ENCODE measurements around the gene ADRM1. TPM values are rescaled to one million over a fixed set of nuclear protein-coding genes. Genes with fewer than 3 reads are reported as not detected.

The ADRM1 gene
- total RNA-seq, 2 experiments from 2014 or later, result 87.0 to 128 TPM

- peaks cover 66% of the 10 kb centered on the region for H3K36me3 ChIP-seq (ENCODE audit: insufficient read depth, low read length)
- POLR2A ChIA-PET, result no interaction called here
- intact Hi-C loops (cut with micrococcal nuclease; ENCODE audit: unreplicated experiment), result no loop called here
- no peak overlapping the region for H2AFZ ChIP-seq (ENCODE audit: low read length)
- no peak overlapping the region for H3K4me3 ChIP-seq (ENCODE audit: low read depth, low read length, poor library complexity, severe bottlenecking)
- no peak for DNase-seq (ENCODE audit: low spot score)
- H3K9me2 ChIP-seq (ENCODE audit: insufficient read depth, low read length), result no peaks in the 10 kb centered on the region
- H4K20me1 ChIP-seq (ENCODE audit: insufficient read depth, low read length), result no peaks in the 10 kb centered on the region
- no TSS peak for BruUV-seq (replicated peaks)
- no peaks in the 10 kb centered on the region for H3K9me3 ChIP-seq (ENCODE audit: low read length)
- peaks cover 12% of the 10 kb centered on the region for H3K4me1 ChIP-seq (ENCODE audit: insufficient read depth, low read length, poor library complexity, severe bottlenecking)
- no peak overlapping the region for H3K27ac ChIP-seq (ENCODE audit: low read depth, low read length, poor library complexity, severe bottlenecking)
- no peak for TF ChIP-seq EZH2phosphoT487 (IDR thresholded peaks at IDR 0.05; ENCODE audit: borderline replicate concordance, low read depth, low read length)
- TF ChIP-seq CTCF (conservative IDR thresholded peaks at IDR 0.05; ENCODE audit: low read length), result no peak
- H3K4me2 ChIP-seq (ENCODE audit: low read length), result no peak overlapping the region
- no peaks in the 10 kb centered on the region for H3K79me2 ChIP-seq (ENCODE audit: insufficient read depth, low read depth, low read length)
- CTCF ChIA-PET (ENCODE audit: unreplicated experiment), result no interaction called here
These were observed 23.8 kb downstream of the ADRM1 start for GRCh38 chr20:62326559-62326958.

GRCh38 chr20:62326959-62327725 lies 24.3 kb downstream of the ADRM1 start:
- peaks cover 7% of the 10 kb centered on the region for H3K4me1 ChIP-seq (ENCODE audit: insufficient read depth, low read length, poor library complexity, severe bottlenecking)
- H4K20me1 ChIP-seq (ENCODE audit: insufficient read depth, low read length), result no peaks in the 10 kb centered on the region
- H3K36me3 ChIP-seq (ENCODE audit: insufficient read depth, low read length), result peaks cover 63% of the 10 kb centered on the region
- no peak overlapping the region for H3K4me2 ChIP-seq (ENCODE audit: low read length)
- no peak overlapping the region for H3K27ac ChIP-seq (ENCODE audit: low read depth, low read length, poor library complexity, severe bottlenecking)
- no peaks in the 10 kb centered on the region for H3K79me2 ChIP-seq (ENCODE audit: insufficient read depth, low read depth, low read length)
- ChIA-PET POLR2A (no interaction called here), CTCF (ENCODE audit: unreplicated experiment) (no interaction called here)
- TF ChIP-seq CTCF (conservative IDR thresholded peaks at IDR 0.05; ENCODE audit: low read length), result no peak
- no peak for TF ChIP-seq EZH2phosphoT487 (IDR thresholded peaks at IDR 0.05; ENCODE audit: borderline replicate concordance, low read depth, low read length)
- H3K9me3 ChIP-seq (ENCODE audit: low read length), result no peaks in the 10 kb centered on the region
- no peaks in the 10 kb centered on the region for H3K9me2 ChIP-seq (ENCODE audit: insufficient read depth, low read length)
- intact Hi-C loops (cut with micrococcal nuclease; ENCODE audit: unreplicated experiment), result no loop called here
- no peak overlapping the region for H2AFZ ChIP-seq (ENCODE audit: low read length)
- BruUV-seq (replicated peaks), result no TSS peak
- H3K4me3 ChIP-seq (ENCODE audit: low read depth, low read length, poor library complexity, severe bottlenecking), result no peak overlapping the region
- no peak for DNase-seq (ENCODE audit: low spot score)

GRCh38 chr20:62327726-62328495 lies 25.1 kb downstream of the ADRM1 start:
- no peaks in the 10 kb centered on the region for H3K9me3 ChIP-seq (ENCODE audit: low read length)
- no peaks in the 10 kb centered on the region for H4K20me1 ChIP-seq (ENCODE audit: insufficient read depth, low read length)
- no peaks in the 10 kb centered on the region for H3K79me2 ChIP-seq (ENCODE audit: insufficient read depth, low read depth, low read length)
- no peak overlapping the region for H3K4me3 ChIP-seq (ENCODE audit: low read depth, low read length, poor library complexity, severe bottlenecking)
- no peak for DNase-seq (ENCODE audit: low spot score)
- H3K27ac ChIP-seq (ENCODE audit: low read depth, low read length, poor library complexity, severe bottlenecking), result no peak overlapping the region
- no peak overlapping the region for H3K4me2 ChIP-seq (ENCODE audit: low read length)
- TF ChIP-seq CTCF (conservative IDR thresholded peaks at IDR 0.05; ENCODE audit: low read length) (0 out of 2 replicates have a peak, but pooled peaks have one; percentile 20), EZH2phosphoT487 (IDR thresholded peaks at IDR 0.05; ENCODE audit: borderline replicate concordance, low read depth, low read length) (no peak)
- H2AFZ ChIP-seq (ENCODE audit: low read length), result no peak overlapping the region
- intact Hi-C loops (cut with micrococcal nuclease; ENCODE audit: unreplicated experiment), result no loop called here
- peaks cover 63% of the 10 kb centered on the region for H3K36me3 ChIP-seq (ENCODE audit: insufficient read depth, low read length)
- H3K9me2 ChIP-seq (ENCODE audit: insufficient read depth, low read length), result no peaks in the 10 kb centered on the region
- ChIA-PET POLR2A (interaction anchor here (0.7 kb wide), 1 partner anchor 12 kb away, joined by 3 read pairs; no protein-coding TSS in a partner anchor), CTCF (ENCODE audit: unreplicated experiment) (no interaction called here)
- H3K4me1 ChIP-seq (ENCODE audit: insufficient read depth, low read length, poor library complexity, severe bottlenecking), result peaks cover 7% of the 10 kb centered on the region
- no TSS peak for BruUV-seq (replicated peaks)

All from OCI-LY7 (cell line).